GM03348 (cell line): ENCODE results near the gene CCNI2.

Experiments
- DNase-seq: peaks from one replicate; pipeline ENCODE4 v3.0.0; 2012; ENCODE audit warnings: low spot score

The CCNI2 gene, protein sequence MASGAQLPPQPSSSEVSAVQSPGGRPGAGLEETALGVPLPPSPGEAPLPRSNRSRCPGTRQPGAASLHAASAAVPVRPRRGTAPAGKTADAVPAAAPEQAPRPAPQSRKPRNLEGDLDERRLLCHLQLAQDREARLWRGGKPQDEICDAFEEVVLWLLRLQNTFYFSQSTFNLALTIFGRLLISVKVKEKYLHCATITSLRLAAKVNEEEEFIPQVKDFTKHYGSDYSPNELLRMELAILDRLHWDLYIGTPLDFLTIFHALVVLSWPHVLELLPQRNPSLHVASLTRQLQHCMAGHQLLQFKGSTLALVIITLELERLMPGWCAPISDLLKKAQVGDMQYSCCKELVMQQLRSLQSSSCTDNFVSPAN

DNA sequence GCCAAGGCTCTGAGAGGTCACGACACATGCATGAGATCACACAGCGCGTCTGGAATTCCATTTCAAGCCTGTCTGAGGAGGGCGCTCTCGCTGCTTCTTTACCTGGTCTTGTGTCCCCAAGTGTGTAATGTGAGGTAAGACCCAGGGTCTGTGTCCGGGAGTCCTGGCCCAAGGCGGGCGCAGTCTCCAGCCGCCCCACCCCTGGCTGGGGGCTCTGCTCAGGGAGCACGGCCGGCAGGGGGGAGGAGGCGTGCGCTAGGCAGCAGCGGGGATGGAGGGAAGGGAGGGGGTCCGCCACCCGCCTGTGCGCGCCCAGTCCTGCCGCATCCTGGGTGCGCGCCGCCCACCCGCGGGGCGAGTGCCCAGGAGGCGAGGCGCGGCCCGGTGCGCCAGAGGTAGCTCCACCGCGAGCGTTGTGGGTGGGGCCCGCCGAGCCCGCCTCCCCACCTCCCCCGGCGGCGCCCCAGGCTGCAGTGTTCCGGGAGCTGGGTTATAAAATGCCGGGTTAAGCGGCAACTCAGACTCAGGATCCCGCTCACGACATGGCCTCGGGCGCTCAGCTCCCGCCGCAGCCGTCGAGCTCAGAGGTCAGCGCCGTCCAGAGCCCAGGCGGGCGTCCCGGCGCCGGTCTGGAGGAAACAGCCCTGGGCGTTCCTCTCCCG, at the start of gene CCNI2:
TSS of gene CCNI2 (plus strand) at position 473 of the 662 bp plus-strand sequence. CDS start at position 543, 70 bp downstream.
- DNase-seq, result peak; percentile 35

DNA sequence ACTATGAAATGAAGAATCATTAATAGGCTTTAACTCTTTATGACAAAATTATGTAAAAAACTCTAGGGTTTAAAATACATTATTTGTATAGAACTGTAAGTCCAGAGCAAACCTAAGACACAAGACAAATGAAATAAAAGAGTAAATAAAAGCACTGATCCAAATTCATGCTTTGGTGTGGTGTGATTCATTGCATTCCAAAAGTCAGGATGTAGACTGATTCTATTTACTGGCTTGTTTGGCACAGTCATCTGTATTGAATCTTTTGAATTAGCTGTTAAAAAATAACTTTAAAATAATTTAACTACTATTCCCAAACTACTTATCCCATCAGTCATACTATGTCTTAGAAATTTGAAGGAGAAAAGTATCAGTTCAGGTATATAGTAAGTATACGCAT, 42.4 kb upstream of the CCNI2 start:
- DNase-seq, result peak; percentile 52

DNA sequence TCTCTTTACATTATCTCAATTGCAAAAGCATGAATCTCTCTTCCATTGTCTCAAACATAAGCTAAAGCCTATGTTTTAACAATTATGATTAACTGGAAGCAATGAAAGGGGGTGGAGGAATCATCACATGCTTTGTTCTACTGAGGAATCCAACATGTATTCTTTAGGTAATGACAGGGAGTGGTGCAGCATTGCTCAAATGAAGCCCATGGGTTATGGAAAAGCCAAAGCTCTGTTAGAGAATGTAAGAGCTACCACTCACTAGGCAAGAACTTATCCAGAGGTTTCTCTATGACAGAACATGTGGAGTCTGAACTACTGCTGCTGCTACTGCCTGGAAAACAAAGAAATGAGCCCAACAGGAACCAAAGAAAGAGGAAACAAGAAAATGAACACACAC, 38.6 kb upstream of the CCNI2 start:
- no peak for DNase-seq

DNA sequence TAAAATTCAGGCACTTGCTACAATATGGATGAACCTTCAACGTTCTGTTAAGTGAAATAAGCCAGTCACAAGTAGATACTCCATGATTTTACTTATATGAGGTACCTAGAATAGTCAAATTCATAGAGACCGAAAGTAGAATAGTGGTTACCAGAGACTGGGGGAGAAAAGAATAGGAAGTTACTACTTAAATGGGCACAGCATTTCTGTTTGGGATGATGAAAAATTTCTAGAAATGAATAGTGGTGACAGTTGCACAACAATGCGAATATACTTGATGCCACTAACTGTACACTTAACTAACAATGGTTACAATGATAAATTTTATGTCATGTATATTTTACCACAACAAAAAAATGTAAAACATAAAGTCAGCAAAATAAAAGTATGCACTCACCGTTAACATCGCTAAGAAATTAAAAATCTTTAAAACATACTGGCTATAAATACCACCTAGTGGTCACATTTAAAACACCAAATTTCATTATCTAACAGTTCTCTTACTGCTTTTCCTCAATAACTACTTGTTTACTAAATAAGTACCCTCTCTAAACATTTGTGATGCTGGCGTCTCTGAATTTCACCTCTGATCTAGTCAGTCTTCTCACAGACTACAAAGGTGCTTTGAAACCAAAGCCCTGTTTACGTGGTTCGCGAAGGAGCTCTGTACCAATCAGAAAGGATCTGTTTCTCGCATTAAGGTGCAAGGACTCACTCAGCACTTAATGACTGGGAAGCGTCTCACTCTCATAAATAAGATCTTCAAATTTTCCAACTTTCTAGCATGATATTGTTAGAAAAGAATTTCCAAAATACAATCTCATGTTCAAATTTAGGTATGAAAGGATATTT, 32.5 kb upstream of the CCNI2 start:
- DNase-seq, result peak; percentile 20

DNA sequence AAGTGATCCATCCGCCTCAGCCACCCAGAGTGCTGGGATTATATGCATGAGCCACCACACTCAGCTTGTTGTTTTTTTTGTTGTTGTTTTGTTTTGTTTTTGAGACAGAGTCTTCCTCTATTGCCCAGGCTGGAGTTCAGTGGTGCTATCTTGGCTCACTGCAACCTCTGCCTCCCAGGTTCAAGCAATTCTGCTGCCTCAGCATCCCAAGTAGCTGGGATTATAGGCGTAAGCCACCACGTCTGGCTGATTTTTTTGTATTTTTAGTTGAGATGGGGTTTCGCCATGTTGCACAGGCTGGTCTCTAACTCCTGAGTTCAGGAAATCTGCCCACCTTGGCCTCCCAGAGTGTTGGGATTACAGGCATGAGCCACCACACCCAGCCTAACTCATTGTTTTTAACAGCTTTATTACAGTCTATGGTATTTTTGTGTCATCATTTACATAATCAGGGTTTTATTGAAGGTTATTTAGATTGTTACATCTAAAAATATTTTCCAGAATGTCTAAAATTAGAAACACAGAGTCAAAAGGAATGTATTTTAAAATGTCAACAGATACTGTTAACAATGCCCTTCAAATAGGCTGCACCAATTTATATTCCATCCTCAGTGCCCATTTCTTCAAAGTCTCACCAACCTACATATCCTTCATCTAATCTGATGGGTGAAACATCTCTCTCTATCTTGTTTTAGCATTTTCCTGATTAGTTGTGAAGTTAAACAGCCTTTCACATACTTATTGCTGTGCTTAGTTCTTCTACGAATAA, 28.5 kb upstream of the CCNI2 start:
- no peak for DNase-seq

DNA sequence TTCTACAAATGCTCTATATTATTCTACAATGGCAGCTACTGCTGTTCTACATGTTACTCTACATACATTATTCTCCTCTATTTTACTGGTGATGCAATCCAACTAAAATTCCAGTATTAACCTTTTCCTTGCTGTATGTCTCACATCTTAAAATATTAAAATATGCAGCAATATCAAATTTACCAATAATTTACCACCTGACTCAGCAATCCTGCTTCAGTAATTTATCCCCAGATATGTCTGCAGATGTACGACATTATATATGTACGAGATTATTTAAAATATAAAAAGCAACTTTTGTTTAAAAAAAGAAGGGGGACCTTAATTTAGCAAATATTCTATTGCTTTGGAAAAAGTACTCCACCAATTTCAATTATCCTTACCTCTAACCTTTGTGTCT, 21.5 kb upstream of the CCNI2 start:
- DNase-seq, result no peak

DNA sequence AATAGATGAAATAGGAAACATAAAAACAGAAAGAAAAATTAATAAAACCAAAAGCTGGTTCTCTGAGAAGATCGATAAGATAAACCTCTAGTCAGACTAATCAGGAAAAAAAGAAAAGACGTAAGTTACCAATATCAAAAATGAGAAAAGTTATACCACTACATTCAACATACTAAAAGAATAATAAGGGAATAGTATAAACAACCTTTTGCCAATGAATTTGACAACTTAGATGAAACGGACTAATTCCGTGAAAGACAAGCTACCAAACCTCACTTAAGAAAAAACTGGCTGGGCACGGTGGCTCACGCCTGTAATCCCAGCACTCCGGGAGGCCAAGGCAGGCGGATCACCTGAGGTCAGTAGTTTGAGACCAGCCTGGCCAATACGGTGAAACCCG, 17.3 kb upstream of the CCNI2 start:
- DNase-seq, result no peak

DNA sequence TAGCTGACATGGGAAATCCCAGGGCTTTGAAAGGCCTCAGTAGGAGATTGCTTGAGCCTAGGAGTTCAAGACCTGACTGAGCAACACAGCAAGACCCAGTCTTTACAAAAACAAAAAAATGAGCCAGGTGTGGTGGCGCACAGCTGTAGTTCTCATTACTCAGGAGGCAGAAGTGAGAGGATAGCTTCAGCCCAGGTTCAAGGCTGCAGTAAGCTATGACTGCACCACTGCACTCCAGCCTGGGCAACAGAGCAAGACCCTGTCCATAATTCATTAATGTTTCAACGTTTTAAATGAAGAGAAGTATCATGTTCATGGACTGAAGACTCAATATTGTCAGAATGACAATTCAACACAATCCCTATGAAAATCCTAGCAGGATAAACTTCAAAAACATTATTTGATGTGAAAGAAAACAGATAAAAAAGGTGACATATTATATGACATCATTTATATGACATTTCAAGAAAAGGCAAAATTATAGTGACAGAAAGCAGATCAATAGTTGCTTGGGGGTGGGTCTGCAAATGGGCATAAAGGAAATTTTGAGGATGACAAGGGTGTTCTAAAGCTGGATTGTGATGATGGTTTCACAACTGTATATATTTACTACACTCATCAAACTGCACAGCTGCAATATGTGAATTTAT, 13.6 kb upstream of the CCNI2 start:
- DNase-seq, result no peak

DNA sequence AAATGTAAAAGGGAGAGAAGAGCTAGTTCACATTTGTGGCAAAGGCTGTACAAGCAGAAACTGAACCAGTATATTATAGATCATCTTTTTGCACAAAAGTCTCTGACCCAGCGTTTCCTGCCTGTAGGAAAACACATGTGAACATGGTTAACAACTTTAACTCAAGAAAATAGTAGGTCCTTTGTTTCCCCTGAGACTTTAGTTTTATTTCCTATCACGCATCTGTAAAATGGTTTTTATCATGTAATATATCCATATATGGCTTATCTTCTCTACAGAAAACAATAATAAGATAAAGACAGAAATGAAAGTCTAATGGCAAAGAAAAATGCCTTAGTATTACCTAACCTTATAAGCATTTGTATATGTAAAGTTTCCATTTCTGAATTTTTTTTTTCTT, 12.5 kb upstream of the CCNI2 start:
- DNase-seq, result no peak

DNA sequence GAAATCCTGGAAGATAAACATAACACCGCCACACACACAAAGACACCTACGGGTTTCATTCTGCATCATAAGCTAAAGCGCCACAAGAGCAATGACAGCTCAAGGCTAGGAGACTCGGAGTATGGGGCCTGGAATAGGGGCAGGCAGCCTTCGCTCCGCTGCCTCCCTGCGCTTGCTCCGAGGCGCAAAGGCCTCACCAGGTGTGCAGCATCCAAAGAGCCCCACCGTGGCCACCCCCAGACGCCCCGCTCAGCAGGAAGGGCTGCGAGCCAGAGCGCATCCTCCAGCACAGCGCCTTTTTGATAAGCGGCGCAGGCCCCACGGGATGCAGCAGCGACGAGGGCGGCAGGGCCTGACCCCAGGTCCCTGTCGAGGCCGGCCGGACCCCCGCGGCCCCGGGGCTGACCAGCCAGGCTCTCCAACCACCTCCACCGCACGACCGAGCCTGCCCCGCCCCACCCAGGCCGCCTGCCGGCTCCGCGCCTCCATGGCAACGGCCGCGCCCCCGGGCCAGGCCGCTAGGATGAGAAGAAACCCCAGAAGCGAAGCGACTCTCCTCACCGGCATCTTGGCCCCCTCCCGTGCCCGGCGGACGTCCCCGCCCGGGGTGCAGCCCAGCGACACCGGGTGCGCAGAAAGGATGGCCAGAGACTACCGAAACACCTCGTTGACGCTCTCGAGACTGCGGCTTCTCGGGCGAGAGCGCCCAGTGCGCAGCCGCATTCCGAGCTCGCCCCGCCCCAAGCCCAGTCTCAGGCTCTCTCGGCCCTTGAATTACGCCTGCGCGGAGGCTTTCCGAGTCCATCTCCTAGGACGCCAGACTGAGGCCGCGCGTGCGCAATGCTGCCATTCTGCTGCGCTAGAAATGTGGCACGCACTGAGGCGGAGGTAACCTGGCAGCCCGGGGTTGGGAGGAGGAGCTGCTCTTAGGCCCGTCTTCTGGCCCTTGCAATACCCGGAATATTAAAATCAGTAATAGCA, 10.1 kb upstream of the CCNI2 start, which contains the start of gene KIF3A:
TSS of gene KIF3A (minus strand) at position 694 of the 981 bp plus-strand sequence. CDS start at position 567, 127 bp downstream.
- peak; percentile 100 for DNase-seq

DNA sequence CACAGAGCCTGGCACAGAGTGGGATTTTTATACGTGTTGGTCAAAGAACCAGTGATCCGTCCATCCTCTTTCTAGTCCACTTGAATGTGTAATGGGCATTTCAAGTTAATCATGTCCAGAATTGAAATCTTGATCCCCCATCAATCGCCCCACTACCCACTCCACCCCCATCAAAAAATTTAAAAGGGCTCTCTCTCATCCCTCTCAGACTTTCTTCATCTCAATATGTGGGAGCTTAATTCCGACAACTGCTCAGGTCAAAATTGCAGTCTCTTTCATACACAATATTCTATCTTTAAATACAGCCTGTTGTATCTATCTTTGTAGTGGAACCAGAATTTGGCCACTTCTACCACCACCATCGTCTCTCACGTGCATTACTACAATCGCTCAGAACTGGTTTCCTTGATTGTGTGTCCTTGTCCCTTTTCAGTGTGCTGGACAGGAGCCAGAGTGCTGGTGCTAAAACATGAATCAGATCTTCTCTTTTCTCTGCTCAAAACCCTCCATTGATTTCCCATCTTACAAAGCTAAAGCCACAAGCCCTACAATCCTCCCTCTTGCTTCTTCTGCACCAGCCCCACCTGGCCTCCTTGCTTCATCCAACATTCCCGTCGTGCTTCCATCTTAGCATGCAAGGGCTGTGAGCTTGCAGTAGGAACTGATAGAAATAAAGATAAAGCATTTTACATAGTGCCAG, 9.1 kb upstream of the CCNI2 start:
- DNase-seq, result no peak

DNA sequence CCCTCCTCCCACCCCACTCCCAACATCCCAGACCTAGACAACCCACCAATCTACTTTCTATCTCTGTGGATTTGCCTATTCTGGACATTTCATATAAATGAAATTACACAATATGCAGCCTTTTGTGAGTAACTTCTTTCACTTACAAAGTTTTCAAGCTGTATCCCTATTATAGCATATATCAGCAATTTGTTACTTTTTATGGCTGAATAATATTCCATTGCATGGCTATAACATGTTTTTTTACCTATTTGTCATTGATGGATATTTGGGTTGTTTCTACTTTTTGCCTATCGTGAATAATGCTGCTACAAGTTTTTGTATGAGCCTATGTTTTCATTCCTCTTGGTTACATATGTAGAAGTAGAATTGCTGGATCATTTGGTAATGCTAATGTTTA, 8.0 kb upstream of the CCNI2 start:
- no peak for DNase-seq

DNA sequence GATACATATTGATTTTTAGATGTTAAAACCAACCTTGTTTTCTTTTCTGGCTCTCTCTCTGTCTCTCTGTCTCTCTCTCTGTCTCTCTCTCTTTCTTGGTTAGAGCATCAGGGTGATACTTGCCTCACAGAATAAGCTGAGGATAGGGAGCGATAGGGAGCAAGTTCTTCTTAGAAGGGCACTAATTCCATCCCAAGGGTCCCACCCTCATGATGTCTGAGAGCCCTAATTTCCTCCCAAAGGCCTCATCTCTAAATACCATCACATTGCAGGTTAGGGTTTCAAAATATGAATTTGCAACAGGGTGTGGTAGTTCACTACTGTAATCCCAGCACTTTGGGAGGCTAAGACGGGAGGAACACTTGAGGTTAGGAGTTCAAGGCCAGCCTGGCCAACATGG, 5.1 kb upstream of the CCNI2 start:
- DNase-seq, result no peak

DNA sequence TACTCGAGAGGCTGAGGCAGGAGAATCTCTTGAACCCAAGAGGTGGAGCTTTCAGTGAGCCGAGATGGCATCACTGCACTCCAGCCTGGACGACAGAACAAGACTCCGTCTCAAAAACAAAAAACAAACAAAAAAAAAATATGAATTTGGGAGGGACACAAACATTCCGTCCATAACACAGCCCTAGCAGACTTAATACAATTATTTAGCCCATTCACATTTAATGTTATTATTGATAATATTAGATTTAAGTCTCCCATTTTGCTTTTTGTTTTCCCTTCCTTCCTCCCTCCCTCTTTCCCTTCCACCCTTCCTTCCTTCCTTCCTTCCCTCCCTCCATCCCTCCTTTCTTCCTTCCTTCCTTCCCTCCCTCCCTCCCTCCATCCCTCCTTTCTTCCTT, 4.6 kb upstream of the CCNI2 start:
- no peak for DNase-seq

DNA sequence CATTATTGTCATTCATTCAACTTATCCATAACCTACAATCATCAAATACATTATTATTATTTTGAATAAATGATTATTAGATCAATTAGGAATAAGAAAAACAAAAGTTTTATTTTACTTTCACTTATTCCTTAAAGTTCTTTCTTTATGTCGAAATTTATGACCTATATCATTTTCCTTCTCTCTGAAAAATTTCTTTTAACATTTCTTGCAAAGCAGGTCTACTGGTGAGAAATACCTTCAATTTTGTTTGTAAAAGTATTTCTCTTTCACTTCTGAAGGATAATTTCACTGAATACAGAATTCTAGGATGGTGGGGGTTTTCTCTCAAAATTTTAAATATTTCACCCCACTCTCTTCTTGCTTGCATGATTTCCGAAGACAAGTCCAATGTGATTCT, 2.6 kb upstream of the CCNI2 start:
- no peak for DNase-seq

DNA sequence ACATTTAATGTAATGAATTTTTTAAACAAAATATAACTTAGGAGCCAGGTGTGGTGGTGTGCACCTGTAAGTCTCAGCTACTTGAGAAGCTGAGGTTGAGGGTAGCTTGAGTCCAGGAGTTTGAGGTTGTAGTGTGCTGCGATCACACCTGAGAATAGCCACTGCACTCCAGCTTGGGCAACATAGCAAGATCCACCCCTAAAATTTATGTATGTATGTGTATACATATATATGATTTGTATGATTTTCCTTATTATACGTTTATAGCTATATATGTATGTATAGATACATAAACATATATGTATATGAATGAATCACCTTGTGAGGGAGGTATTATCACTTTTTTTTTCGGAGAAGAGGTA, 653 bp upstream of the CCNI2 start:
- no peak for DNase-seq

DNA sequence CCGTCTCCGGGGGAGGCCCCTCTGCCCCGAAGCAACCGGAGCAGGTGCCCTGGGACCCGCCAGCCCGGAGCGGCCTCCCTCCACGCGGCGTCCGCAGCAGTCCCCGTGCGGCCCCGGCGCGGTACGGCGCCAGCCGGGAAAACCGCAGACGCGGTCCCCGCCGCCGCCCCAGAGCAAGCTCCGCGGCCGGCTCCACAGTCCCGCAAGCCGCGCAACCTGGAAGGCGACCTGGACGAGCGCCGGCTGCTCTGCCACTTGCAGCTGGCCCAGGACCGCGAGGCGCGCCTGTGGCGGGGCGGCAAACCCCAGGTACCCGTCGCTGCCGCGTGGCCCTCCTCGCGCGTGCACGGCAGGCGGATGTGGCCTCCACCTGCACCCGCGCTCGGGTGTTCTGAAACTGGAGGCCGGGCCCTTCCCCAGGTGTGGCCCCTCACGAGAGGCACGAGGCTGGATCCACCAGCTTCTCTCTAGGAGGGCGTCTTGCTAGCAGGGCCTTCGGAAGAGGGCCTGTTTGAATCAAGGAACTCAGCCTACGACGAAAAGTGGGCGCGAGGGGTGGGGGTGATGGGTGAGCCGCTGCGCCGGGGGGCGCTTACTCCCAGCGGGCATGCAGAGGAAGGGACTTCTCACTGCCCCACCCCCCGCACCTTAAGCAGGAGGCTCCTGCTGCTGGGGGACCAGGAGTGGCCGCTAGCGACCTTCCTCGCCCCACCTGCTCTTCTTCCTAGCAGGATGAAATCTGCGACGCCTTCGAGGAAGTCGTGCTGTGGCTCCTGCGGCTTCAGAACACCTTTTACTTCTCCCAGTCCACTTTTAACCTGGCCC, 602 bp downstream of the CCNI2 start:
- DNase-seq, result no peak

DNA sequence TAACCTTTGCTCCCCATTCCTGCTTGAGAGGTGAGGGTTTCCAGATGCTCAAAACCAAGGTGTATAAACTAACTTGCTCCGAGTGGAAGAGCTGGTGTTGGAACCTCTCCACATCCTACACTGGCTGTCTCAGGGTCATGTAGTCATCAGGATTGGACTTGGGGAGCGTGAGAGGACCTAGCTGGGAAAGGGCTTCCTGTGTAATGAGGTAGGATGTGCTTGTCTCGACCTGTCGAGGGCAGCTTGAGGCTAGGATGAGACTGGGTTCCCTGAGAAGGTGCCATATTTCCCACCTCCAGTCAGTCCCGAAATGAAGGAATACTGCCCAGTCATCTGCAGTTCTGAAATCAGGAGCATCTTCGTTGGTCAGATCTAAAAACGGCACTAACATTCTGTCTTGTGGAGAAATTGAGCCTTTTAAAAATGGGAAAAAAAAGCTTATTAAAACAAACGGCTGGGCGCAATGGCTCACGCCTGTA, 1.3 kb downstream of the CCNI2 start:
- no peak for DNase-seq

DNA sequence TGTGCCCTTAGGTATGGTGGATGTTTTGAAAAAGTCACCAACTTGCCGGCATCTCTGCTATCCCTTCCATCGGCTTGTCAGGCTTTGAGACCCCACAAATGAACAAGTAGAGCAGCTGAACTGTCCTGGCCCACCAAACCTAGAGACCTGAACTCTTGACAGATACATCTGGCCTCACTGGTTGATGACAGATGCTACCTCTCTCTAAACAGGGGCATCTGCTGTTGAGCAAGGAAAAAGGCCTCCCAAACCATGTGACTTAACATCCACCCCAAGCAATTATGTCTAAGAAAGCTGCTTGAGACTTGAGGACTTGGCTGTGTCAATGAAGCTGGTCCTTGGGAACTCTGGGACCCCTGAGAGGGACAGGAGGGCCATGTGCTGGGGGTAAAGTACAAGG, 2.3 kb downstream of the CCNI2 start:
- DNase-seq, result no peak
